Naive thymus-derived CD4-positive, alpha-beta T cell (primary cell): Measurements from ENCODE around the gene ASPRV1. TPM values are rescaled to one million over a fixed set of nuclear protein-coding genes. Genes with fewer than 3 reads are reported as not detected.

ENCODE experiments used
- ATAC-seq: fragments of 150-1000 bp; cut with Tn5 transposase; 2 replicates; pipeline ENCODE4 v1.10.0; 2021; ENCODE audit warnings: mild to moderate bottlenecking, moderate library complexity
- CTCF ChIA-PET: fragments of 350-600 bp; sonication (Branson Sonifier 250); formaldehyde crosslinking; loops from one replicate; lab custom pipeline; 2021; ENCODE audit warnings: antibody characterized with exemption; lab: Charles Lee
- POLR2A ChIA-PET: fragments of 350-600 bp; sonication (Branson Sonifier 250); formaldehyde crosslinking; loops from one replicate; lab custom pipeline; 2021; ENCODE audit warnings: antibody characterized with exemption, inconsistent platforms; lab: Charles Lee
- DNase-seq, 9 donors: peaks; one replicate each; pipeline versions ENCODE4 v3.0.0 to v3.0.0-alpha.2; 2020 to 2022; ENCODE audit warnings: mixed read lengths in 1 of 9
- H3K27ac ChIP-seq: one replicate; pipeline ENCODE4 v1.7.0; 2013; ENCODE audit warnings: mild to moderate bottlenecking, low read depth, low read length, moderate library complexity
- H3K27me3 ChIP-seq, 2 donors: one replicate each; pipeline ENCODE4 v1.7.0; 2013; ENCODE audit warnings: low read length in 2 of 2, mild to moderate bottlenecking in 2 of 2, moderate library complexity in 2 of 2; ENCODE audit not compliant: control insufficient read depth in 2 of 2, insufficient read depth in 2 of 2
- H3K36me3 ChIP-seq, 3 experiments: 1 replicate in 2 of 3; 2 replicates in 1 of 3; pipeline ENCODE4 v1.7.0; 2013; ENCODE audit warnings: low read length in 3 of 3, mild to moderate bottlenecking in 3 of 3, moderate library complexity in 1 of 3; ENCODE audit not compliant: insufficient read depth in 3 of 3, control insufficient read depth in 2 of 3
- H3K4me1 ChIP-seq, 2 donors: one replicate each; pipeline ENCODE4 v1.7.0; 2013; ENCODE audit warnings: low read length in 2 of 2, mild to moderate bottlenecking in 2 of 2, moderate library complexity in 1 of 2; ENCODE audit not compliant: control insufficient read depth in 2 of 2, insufficient read depth in 2 of 2
- H3K4me3 ChIP-seq: 2 replicates; pipeline ENCODE4 v1.7.0; 2013; ENCODE audit warnings: mild to moderate bottlenecking, low read length
- H3K9me3 ChIP-seq, 3 experiments: 1 replicate in 2 of 3; 2 replicates in 1 of 3; pipeline ENCODE4 v1.7.0; 2013; ENCODE audit warnings: low read length in 3 of 3; ENCODE audit not compliant: control insufficient read depth in 2 of 3
- H3K27ac Mint-ChIP-seq, 9 donors: one replicate each; pipeline ENCODE4 v1.8.0; 2020 to 2022; ENCODE audit warnings: mixed read lengths in 9 of 9, mild to moderate bottlenecking in 8 of 9, moderate library complexity in 5 of 9, inconsistent platforms in 2 of 9
- H3K27me3 Mint-ChIP-seq, 5 donors: one replicate each; pipeline ENCODE4 v1.8.0; 2021 to 2022; ENCODE audit warnings: mixed read lengths in 5 of 5, mild to moderate bottlenecking in 1 of 5
- H3K36me3 Mint-ChIP-seq, 5 donors: one replicate each; pipeline ENCODE4 v1.8.0; 2020 to 2022; ENCODE audit warnings: mixed read lengths in 5 of 5, mild to moderate bottlenecking in 3 of 5, inconsistent platforms in 1 of 5
- H3K4me1 Mint-ChIP-seq, 7 donors: one replicate each; pipeline ENCODE4 v1.8.0; 2020 to 2022; ENCODE audit warnings: mixed read lengths in 7 of 7, mild to moderate bottlenecking in 3 of 7, inconsistent platforms in 1 of 7
- H3K4me3 Mint-ChIP-seq, 10 donors: one replicate each; pipeline ENCODE4 v1.8.0; 2020 to 2022; ENCODE audit warnings: mild to moderate bottlenecking in 10 of 10, mixed read lengths in 10 of 10, moderate library complexity in 6 of 10, inconsistent platforms in 2 of 10
- H3K9me3 Mint-ChIP-seq, 11 donors: one replicate each; pipeline ENCODE4 v1.8.0; 2020 to 2022; ENCODE audit warnings: mixed read lengths in 11 of 11, mild to moderate bottlenecking in 4 of 11, inconsistent platforms in 1 of 11, moderate library complexity in 1 of 11
- intact Hi-C, 2 donors: fragments of 100-400 bp; cut with micrococcal nuclease; formaldehyde crosslinking; loops; one replicate each; pipeline ENCODE4 v1.15.1; 2023
- polyA plus RNA-seq, 2 donors: library from polyadenylated mRNA; unstranded; fragments of 300-500 nt; fragmentation: Illumina TruSeq; gene quantifications; one replicate each; pipeline ENCODE4 v1.2.3, GENCODE V29; 2021
- total RNA-seq, 6 experiments: library from RNA in 5 of 6; stranded (reverse) in 5 of 6; gene quantifications; 1 replicate in 5 of 6; 2 replicates in 1 of 6; pipeline ENCODE4 v1.2.3 and lab custom pipeline; 2021 to 2026

The ASPRV1 gene
- total and polyA plus RNA-seq, 7 experiments from 2014 or later, result 0.91 to 2.9 (median 1.9) TPM

DNA sequence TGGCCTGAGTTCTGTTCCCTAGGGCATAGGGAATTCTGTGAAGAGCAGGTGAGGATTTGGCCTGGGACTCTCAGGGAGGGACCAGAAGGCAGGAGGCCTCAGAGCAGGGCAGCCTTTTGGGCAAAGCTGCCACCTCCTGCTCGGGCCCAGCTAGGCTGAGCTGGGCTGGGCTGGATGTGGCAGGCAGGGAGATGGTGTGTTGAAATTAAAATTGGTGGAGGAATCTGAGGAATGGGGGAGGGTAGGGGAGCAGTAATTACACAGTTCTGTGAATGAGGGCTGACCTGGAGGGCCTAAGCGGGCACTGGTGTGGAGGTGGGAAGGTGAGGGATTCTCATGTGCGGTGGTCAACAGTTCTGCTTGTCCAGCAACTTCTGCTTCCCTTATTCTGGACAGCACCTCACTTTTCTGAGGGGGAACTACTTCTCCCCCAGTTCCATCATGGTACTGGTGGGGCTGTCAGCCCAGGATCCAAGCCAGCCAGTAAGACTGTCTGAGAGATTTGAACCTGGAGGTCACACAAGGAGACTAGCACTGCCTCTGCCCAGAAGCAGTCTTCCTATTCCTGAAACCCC lies 22.0 kb upstream of the ASPRV1 start:
- H3K4me3 ChIP-seq, result no peak overlapping the region
- intact Hi-C loops, result no loop called here
- Mint-ChIP-seq H3K4me1 (peaks cover 0 to 9% (median 0%) of the 10 kb centered on the region in 7 donors), H3K4me3 (no peak overlapping the region), H3K9me3 (peaks cover 0 to 2% (median 0%) of the 10 kb centered on the region in 11 donors), H3K36me3 (peaks cover 0 to 9% (median 0%) of the 10 kb centered on the region in 5 donors), H3K27ac (peak overlapping the region in 1 of 9 donors; percentile 65), H3K27me3 (no peaks in the 10 kb centered on the region)
- no peaks in the 10 kb centered on the region for H3K36me3 ChIP-seq
- H3K27me3 ChIP-seq, result no peaks in the 10 kb centered on the region
- ChIA-PET POLR2A (no interaction called here), CTCF (no interaction called here)
- H3K9me3 ChIP-seq, result no peaks in the 10 kb centered on the region
- H3K27ac ChIP-seq, result no peak overlapping the region
- no peak for ATAC-seq
- H3K4me1 ChIP-seq, result no peaks in the 10 kb centered on the region
- no peak for DNase-seq

DNA sequence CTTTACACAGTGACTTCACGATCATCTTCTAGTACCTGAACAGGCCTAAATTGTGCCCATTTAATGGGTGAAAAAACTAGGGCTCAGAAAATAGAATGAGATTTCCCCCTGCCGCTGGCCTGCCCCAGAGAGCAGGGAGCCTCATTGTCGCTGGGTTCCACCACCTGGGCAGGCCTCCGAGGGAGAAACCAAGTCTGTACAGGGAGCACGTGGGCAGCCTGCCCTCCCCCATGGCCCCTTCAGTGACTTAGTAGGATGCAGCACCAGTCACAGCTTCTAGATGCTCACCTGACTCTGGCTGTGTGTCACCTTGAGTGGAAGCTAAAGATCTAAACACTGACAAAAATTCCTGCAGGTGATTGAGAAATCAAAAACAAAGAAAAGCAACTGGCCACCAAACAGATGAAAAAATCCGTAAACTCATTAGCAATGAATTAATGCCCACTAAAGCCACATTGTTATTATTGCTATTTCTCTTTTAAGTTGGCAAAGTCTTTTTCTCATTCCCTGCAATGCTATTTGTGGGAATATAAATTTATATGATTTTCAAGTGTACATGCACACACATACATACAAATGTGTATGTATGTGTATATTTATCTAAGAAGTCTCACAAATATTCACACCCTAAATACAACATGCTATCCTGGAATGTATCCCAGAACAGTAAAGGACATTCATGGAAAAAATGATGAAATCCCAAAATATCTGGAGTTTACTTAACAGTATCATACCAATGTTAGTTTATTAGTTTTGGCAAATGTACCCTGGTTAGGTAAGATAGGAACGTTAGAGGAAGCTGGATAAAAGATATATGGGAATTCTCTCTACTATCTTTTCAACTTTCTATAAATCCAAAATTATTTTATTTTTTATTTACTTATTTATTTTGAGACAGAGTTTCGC lies 18.7 kb upstream of the ASPRV1 start:
- POLR2A ChIA-PET, result interaction anchor here (0.6 kb wide), 1 partner anchor 184 kb away, joined by 3 read pairs; no protein-coding TSS in a partner anchor
- intact Hi-C loops, result no loop called here
- Histone ChIP-seq H3K4me3 (no peak overlapping the region), H3K4me1 (no peaks in the 10 kb centered on the region), H3K9me3 (no peaks in the 10 kb centered on the region), H3K27me3 (no peaks in the 10 kb centered on the region), H3K36me3 (no peaks in the 10 kb centered on the region), H3K27ac (no peak overlapping the region)
- Mint-ChIP-seq H3K9me3 (peaks cover 0 to 3% (median 0%) of the 10 kb centered on the region in 11 donors), H3K27me3 (no peaks in the 10 kb centered on the region), H3K36me3 (peaks cover 0 to 3% (median 0%) of the 10 kb centered on the region in 5 donors), H3K27ac (peak overlapping the region in 2 of 9 donors; percentile 43 to 51), H3K4me3 (no peak overlapping the region), H3K4me1 (peaks cover 2 to 19% (median 15%) of the 10 kb centered on the region in 7 donors)
- ATAC-seq (no peak), DNase-seq (no peak)
- CTCF ChIA-PET, result no interaction called here

DNA sequence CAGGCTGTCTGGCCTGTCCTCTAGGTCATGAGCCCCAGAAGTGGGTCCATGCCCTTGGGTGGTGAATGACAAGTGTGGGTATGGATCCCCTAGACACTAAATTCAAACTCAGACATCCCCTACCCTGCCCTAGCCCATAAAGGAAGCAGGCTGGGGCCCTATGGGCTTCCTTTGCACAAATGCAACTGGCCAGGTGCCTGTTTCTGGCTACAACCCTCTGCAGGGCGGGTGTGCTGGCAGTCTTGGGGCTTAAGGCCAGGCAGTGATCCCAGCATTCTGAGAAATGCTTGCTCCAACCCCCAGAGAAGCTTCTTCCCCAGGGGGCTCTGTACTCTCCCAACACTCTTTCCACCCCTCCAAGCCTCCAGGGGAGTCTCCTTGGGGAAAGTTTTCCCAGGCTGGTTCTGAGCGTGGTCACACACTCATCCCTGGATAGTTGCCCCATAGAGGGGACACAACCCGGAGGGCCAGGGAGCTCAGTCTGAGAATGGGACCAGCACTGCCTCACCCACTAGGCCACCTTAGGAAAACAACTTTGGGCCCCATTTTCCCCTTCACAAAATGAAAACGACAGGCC lies 16.6 kb upstream of the ASPRV1 start:
- no peak overlapping the region for H3K27ac Mint-ChIP-seq
- H3K9me3 ChIP-seq, result no peaks in the 10 kb centered on the region
- H3K36me3 Mint-ChIP-seq, result no peaks in the 10 kb centered on the region
- H3K27me3 ChIP-seq, result no peaks in the 10 kb centered on the region
- DNase-seq (no peak), ATAC-seq (no peak)
- intact Hi-C loops, result no loop called here
- no peak overlapping the region for H3K4me3 ChIP-seq
- H3K4me3 Mint-ChIP-seq, result no peak overlapping the region
- H3K36me3 ChIP-seq, result no peaks in the 10 kb centered on the region
- CTCF ChIA-PET, result no interaction called here
- no peaks in the 10 kb centered on the region for H3K27me3 Mint-ChIP-seq
- H3K9me3 Mint-ChIP-seq, result peaks cover 0 to 3% (median 0%) of the 10 kb centered on the region in 11 donors
- POLR2A ChIA-PET, result interaction anchor here (0.8 kb wide), 1 partner anchor 11 kb away, joined by 3 read pairs; no protein-coding TSS in a partner anchor
- no peaks in the 10 kb centered on the region for H3K4me1 ChIP-seq
- no peak overlapping the region for H3K27ac ChIP-seq
- peaks cover 0 to 22% (median 16%) of the 10 kb centered on the region in 7 donors for H3K4me1 Mint-ChIP-seq

DNA sequence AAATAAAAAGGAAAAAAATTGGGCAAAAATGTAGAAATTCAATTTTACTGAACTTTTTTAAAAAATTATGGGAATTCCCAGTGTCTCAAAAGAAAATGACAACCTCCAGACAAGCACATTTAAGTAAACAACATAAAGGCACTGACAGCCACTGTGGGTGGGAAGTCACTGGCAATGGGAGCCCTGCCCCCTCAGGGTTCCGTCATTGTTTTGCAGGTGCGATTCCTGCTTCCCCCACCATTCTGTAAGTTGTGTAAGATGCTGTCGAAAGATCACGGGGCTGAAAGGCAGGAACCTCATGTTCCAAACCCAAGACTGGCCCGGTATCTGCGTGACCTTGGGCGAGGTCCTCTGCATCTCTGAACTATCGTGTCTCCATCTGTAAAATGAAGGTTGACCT lies 15.8 kb upstream of the ASPRV1 start:
- Mint-ChIP-seq H3K36me3 (no peaks in the 10 kb centered on the region), H3K27me3 (peaks cover 0 to 2% (median 0%) of the 10 kb centered on the region in 5 donors), H3K4me1 (peaks cover 0 to 22% (median 16%) of the 10 kb centered on the region in 7 donors), H3K4me3 (no peak overlapping the region), H3K9me3 (peaks cover 0 to 3% (median 0%) of the 10 kb centered on the region in 11 donors), H3K27ac (no peak overlapping the region)
- CTCF ChIA-PET, result no interaction called here
- intact Hi-C loops, result no loop called here
- Histone ChIP-seq H3K4me3 (no peak overlapping the region), H3K9me3 (no peaks in the 10 kb centered on the region), H3K36me3 (no peaks in the 10 kb centered on the region), H3K27ac (no peak overlapping the region), H3K27me3 (no peaks in the 10 kb centered on the region), H3K4me1 (no peaks in the 10 kb centered on the region)
- ATAC-seq, result no peak
- DNase-seq, result peak in 1 of 9 donors; percentile 5
- POLR2A ChIA-PET, result no interaction called here

DNA sequence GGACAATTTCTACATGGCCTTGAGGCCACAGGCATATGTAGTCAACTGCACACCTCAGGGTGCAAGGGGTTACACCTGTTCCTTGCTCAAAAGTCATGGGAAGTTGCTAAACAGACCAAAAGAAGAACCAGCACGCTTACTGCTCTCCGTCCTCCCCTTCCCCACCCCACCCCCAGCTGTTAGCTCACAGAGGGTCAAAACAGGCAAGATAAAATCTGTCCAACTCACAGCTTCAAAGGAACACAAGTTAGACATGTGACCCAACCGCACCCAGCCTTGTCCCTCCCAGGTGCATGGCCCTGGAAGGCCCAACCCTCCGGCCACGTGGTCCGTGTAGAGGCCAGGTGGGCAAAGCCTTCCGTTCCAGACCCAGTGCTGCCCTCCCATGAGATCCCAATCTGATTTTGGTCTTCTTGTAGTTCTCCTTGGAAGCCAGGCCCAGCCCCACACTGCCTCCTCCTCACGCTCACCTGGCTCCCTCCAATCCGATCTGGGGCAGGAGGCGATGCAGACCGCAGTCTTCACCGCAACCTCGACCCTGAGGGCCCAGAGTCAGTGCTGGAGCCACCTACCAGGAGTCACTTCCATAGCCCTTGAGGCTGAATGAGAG lies 14.5 kb upstream of the ASPRV1 start:
- intact Hi-C loops, result no loop called here
- Histone ChIP-seq H3K4me3 (no peak overlapping the region), H3K9me3 (no peaks in the 10 kb centered on the region), H3K27ac (no peak overlapping the region), H3K36me3 (no peaks in the 10 kb centered on the region), H3K4me1 (no peaks in the 10 kb centered on the region), H3K27me3 (no peaks in the 10 kb centered on the region)
- peaks cover 0 to 22% (median 16%) of the 10 kb centered on the region in 7 donors for H3K4me1 Mint-ChIP-seq
- ATAC-seq (peak; percentile 64), DNase-seq (no peak)
- POLR2A ChIA-PET, result no interaction called here
- peaks cover 0 to 2% (median 0%) of the 10 kb centered on the region in 5 donors for H3K27me3 Mint-ChIP-seq
- no peaks in the 10 kb centered on the region for H3K36me3 Mint-ChIP-seq
- CTCF ChIA-PET, result no interaction called here
- H3K4me3 Mint-ChIP-seq, result peak overlapping the region in 2 of 10 donors; percentile 25 to 60
- peak overlapping the region in 2 of 9 donors; percentile 38 to 65 for H3K27ac Mint-ChIP-seq
- H3K9me3 Mint-ChIP-seq, result peaks cover 0 to 3% (median 0%) of the 10 kb centered on the region in 11 donors

DNA sequence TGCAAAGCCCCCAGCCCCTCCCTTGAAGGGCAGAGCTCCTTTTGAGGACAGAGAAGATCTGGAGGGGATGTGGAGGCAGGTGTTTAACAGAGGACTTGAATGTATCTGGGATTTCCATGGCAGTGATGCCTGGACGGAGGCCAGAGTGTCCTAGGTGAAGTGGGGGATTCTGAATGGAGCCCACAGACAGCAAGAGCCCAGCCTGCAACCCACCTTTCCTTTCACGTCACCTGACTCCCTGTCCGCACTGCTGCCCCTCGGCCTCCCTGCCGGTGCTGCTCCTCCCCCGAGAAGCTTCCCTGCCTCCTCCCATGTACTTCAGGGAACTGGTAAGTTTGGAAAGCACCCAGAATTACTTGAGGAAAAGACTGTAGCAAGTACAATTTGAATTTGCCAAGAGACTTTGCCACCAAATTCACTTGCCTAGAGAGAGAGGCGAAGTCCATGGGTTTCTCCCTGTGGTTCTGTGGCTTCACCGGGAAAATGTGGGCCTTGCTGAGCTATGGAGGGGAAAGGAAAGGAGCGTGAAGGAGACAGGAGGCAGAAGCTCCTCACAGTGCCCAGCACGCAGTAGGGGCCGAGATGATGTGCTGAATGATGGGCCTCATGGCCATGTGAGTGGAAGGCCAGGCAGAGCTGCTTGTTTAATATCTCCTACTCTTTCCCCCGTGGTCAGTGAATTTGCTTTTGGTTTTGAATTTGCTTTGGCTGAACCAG lies 13.9 kb upstream of the ASPRV1 start:
- ChIA-PET POLR2A (interaction anchor here (0.7 kb wide), 1 partner anchor 230 kb away, joined by 5 read pairs; no protein-coding TSS in a partner anchor), CTCF (no interaction called here)
- H3K27ac Mint-ChIP-seq, result peak overlapping the region in 2 of 9 donors; percentile 69 to 75
- H3K36me3 ChIP-seq, result no peaks in the 10 kb centered on the region
- ATAC-seq, result no peak
- H3K9me3 Mint-ChIP-seq, result peaks cover 0 to 3% (median 0%) of the 10 kb centered on the region in 11 donors
- H3K36me3 Mint-ChIP-seq, result no peaks in the 10 kb centered on the region
- intact Hi-C loops, result no loop called here
- H3K4me1 ChIP-seq, result no peaks in the 10 kb centered on the region
- no peak overlapping the region for H3K27ac ChIP-seq
- H3K4me3 Mint-ChIP-seq, result no peak overlapping the region
- H3K9me3 ChIP-seq, result no peaks in the 10 kb centered on the region
- no peaks in the 10 kb centered on the region for H3K27me3 ChIP-seq
- no peak for DNase-seq
- H3K27me3 Mint-ChIP-seq, result peaks cover 0 to 3% (median 0%) of the 10 kb centered on the region in 5 donors
- H3K4me3 ChIP-seq, result no peak overlapping the region
- peaks cover 0 to 22% (median 16%) of the 10 kb centered on the region in 7 donors for H3K4me1 Mint-ChIP-seq
